HepG2 (cell line): ENCODE measurements around the gene PPIL6. TPM values are rescaled to one million over a fixed set of nuclear protein-coding genes. Genes with fewer than 3 reads are reported as not detected.

Source experiments
- ZFP62 ChIP-seq: sonication (generic); formaldehyde crosslinking; IDR thresholded peaks from 2 replicates; pipeline ENCODE4 v1.4.0; 2020; ENCODE audit warnings: missing genetic modification reagents
- ZNF563 ChIP-seq: sonication (generic); formaldehyde crosslinking; IDR thresholded peaks from 2 replicates; pipeline ENCODE4 v1.8.0; 2022; ENCODE audit warnings: mild to moderate bottlenecking, moderate library complexity, missing genetic modification reagents
- polyA plus RNA-seq, 8 experiments: library from polyadenylated mRNA; depleted of rRNA in 3 of 8; stranded (reverse) in 7 of 8; unstranded in 1 of 8; fragments of >200 nt; fragmentation: Illumina TruSeq in 4 of 8; extraction: Trizol in 4 of 8; gene quantifications; 2 replicates each; pipeline versions ENCODE4 v1.2.1 to v1.2.3, GENCODE V29; 2011 to 2016; ENCODE audit warnings: low read depth in 4 of 8, missing spikeins in 1 of 8, mixed read lengths in 1 of 8; ENCODE audit not compliant: insufficient read depth in 1 of 8
- total RNA-seq, 5 experiments: library from RNA; depleted of rRNA; stranded (reverse); fragments of >200 nt; fragmentation: Illumina TruSeq; extraction: Trizol; gene quantifications; 2 replicates each; pipeline ENCODE4 v1.2.3, GENCODE V29; 2016; ENCODE audit warnings: low read depth in 1 of 5
- TF ChIP-seq, protein P1 (sequence below): sonication (generic); formaldehyde crosslinking; IDR thresholded peaks from 2 replicates; pipeline ENCODE4 v1.4.0; 2020; ENCODE audit warnings: missing genetic modification reagents, borderline replicate concordance
- TF ChIP-seq, protein P2 (sequence below): sonication (generic); formaldehyde crosslinking; IDR thresholded peaks from 2 replicates; pipeline ENCODE4 v1.5.1; 2020; ENCODE audit warnings: missing genetic modification reagents, mild to moderate bottlenecking, borderline replicate concordance
- TF ChIP-seq, protein P3 (sequence below): sonication (generic); formaldehyde crosslinking; IDR thresholded peaks from 2 replicates; pipeline ENCODE4 v1.4.0; 2020; ENCODE audit warnings: mild to moderate bottlenecking, missing genetic modification reagents
- TF ChIP-seq, protein P4 (sequence below): IDR thresholded peaks from 2 replicates; pipeline ENCODE4 v1.6.1; 2016; ENCODE audit warnings: low read depth, control low read depth
- TF ChIP-seq, protein P5 (sequence below): sonication (generic); formaldehyde crosslinking; conservative IDR thresholded peaks from 2 replicates; pipeline ENCODE4 v1.8.0; 2022; ENCODE audit warnings: mild to moderate bottlenecking, moderate library complexity, missing genetic modification reagents
- TF ChIP-seq, protein P6 (sequence below): IDR thresholded peaks from 2 replicates; pipeline ENCODE4 v1.6.1; 2016; ENCODE audit warnings: control low read depth
- TF ChIP-seq, protein P7 (sequence below): sonication (generic); formaldehyde crosslinking; conservative IDR thresholded peaks from 2 replicates; pipeline ENCODE4 v1.8.0; 2022; ENCODE audit warnings: low read depth, missing genetic modification reagents
- TF ChIP-seq, protein P8 (sequence below): sonication (generic); formaldehyde crosslinking; IDR thresholded peaks from 2 replicates; pipeline ENCODE4 v1.9.0; 2021; ENCODE audit warnings: missing genetic modification reagents, borderline replicate concordance

The PPIL6 gene
- total and polyA plus RNA-seq, 2 of the 13 experiments (the other 11 are each of a cell fraction or from before 2014, with no cell fraction given): 0.22 to 0.46 TPM

DNA sequence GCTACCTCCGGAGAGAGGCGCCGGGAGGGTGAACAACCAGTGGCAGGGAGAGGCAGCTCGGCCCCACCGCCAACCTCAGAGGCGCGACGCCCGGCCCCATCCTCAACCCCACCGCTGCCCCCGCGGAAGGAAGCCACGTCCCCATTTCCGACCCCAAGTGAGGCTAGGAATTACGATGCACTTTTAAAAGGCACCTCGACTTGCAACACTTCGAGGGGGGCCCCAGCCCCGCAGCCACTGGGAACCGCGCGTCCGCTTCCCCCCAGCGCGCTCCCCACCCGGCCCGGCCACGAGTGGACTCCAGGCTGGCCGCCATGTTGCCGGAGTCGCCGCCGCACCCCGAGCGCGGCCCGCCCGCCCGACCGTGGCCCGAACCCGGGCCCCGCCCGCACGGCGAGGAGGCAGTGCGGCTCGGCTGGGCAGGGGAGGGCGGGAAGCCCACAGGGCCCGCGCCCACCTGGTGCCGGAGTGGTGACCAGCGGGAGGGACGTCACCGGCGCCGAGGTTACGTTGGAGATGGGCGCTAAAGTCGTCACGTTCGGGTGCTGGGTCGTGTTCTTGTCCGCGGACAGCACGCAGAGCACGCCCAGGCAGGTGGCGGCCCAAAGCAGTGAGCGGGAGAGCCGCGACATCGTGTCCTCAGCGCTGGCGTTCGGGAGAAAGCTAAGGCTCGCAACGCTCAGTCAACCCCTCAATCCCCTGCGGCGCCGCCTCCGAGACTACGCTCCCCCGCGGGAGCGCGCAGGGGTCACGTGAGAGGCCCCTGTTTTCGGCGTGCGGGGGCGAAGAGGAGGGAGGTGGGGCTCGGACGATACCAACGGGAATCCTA is 58.5 kb downstream of the PPIL6 start, which contains the start of gene CD164 (continued):
- TF ChIP-seq ZFP62 (no peak), ZNF563 (CRISPR knock-in tag) (peak; percentile 90)
- TF ChIP-seq, protein P1, sequence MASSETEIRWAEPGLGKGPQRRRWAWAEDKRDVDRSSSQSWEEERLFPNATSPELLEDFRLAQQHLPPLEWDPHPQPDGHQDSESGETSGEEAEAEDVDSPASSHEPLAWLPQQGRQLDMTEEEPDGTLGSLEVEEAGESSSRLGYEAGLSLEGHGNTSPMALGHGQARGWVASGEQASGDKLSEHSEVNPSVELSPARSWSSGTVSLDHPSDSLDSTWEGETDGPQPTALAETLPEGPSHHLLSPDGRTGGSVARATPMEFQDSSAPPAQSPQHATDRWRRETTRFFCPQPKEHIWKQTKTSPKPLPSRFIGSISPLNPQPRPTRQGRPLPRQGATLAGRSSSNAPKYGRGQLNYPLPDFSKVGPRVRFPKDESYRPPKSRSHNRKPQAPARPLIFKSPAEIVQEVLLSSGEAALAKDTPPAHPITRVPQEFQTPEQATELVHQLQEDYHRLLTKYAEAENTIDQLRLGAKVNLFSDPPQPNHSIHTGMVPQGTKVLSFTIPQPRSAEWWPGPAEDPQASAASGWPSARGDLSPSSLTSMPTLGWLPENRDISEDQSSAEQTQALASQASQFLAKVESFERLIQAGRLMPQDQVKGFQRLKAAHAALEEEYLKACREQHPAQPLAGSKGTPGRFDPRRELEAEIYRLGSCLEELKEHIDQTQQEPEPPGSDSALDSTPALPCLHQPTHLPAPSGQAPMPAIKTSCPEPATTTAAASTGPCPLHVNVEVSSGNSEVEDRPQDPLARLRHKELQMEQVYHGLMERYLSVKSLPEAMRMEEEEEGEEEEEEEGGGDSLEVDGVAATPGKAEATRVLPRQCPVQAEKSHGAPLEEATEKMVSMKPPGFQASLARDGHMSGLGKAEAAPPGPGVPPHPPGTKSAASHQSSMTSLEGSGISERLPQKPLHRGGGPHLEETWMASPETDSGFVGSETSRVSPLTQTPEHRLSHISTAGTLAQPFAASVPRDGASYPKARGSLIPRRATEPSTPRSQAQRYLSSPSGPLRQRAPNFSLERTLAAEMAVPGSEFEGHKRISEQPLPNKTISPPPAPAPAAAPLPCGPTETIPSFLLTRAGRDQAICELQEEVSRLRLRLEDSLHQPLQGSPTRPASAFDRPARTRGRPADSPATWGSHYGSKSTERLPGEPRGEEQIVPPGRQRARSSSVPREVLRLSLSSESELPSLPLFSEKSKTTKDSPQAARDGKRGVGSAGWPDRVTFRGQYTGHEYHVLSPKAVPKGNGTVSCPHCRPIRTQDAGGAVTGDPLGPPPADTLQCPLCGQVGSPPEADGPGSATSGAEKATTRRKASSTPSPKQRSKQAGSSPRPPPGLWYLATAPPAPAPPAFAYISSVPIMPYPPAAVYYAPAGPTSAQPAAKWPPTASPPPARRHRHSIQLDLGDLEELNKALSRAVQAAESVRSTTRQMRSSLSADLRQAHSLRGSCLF (CRISPR knock-in tag): no peak
- TF ChIP-seq, protein P2, sequence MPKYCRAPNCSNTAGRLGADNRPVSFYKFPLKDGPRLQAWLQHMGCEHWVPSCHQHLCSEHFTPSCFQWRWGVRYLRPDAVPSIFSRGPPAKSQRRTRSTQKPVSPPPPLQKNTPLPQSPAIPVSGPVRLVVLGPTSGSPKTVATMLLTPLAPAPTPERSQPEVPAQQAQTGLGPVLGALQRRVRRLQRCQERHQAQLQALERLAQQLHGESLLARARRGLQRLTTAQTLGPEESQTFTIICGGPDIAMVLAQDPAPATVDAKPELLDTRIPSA (CRISPR knock-in tag): no peak
- TF ChIP-seq, protein P3, sequence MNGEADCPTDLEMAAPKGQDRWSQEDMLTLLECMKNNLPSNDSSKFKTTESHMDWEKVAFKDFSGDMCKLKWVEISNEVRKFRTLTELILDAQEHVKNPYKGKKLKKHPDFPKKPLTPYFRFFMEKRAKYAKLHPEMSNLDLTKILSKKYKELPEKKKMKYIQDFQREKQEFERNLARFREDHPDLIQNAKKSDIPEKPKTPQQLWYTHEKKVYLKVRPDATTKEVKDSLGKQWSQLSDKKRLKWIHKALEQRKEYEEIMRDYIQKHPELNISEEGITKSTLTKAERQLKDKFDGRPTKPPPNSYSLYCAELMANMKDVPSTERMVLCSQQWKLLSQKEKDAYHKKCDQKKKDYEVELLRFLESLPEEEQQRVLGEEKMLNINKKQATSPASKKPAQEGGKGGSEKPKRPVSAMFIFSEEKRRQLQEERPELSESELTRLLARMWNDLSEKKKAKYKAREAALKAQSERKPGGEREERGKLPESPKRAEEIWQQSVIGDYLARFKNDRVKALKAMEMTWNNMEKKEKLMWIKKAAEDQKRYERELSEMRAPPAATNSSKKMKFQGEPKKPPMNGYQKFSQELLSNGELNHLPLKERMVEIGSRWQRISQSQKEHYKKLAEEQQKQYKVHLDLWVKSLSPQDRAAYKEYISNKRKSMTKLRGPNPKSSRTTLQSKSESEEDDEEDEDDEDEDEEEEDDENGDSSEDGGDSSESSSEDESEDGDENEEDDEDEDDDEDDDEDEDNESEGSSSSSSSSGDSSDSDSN (CRISPR knock-in tag): peak; percentile 80; the same call in 1 of the 2 replicates
- TF ChIP-seq, protein P4, sequence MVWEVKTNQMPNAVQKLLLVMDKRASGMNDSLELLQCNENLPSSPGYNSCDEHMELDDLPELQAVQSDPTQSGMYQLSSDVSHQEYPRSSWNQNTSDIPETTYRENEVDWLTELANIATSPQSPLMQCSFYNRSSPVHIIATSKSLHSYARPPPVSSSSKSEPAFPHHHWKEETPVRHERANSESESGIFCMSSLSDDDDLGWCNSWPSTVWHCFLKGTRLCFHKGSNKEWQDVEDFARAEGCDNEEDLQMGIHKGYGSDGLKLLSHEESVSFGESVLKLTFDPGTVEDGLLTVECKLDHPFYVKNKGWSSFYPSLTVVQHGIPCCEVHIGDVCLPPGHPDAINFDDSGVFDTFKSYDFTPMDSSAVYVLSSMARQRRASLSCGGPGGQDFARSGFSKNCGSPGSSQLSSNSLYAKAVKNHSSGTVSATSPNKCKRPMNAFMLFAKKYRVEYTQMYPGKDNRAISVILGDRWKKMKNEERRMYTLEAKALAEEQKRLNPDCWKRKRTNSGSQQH (CRISPR knock-in tag): peak; percentile 18; the same call in 1 of the 2 replicates
- TF ChIP-seq, protein P5, sequence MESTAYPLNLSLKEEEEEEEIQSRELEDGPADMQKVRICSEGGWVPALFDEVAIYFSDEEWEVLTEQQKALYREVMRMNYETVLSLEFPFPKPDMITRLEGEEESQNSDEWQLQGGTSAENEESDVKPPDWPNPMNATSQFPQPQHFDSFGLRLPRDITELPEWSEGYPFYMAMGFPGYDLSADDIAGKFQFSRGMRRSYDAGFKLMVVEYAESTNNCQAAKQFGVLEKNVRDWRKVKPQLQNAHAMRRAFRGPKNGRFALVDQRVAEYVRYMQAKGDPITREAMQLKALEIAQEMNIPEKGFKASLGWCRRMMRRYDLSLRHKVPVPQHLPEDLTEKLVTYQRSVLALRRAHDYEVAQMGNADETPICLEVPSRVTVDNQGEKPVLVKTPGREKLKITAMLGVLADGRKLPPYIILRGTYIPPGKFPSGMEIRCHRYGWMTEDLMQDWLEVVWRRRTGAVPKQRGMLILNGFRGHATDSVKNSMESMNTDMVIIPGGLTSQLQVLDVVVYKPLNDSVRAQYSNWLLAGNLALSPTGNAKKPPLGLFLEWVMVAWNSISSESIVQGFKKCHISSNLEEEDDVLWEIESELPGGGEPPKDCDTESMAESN (CRISPR knock-in tag): no peak
- TF ChIP-seq, protein P6, sequence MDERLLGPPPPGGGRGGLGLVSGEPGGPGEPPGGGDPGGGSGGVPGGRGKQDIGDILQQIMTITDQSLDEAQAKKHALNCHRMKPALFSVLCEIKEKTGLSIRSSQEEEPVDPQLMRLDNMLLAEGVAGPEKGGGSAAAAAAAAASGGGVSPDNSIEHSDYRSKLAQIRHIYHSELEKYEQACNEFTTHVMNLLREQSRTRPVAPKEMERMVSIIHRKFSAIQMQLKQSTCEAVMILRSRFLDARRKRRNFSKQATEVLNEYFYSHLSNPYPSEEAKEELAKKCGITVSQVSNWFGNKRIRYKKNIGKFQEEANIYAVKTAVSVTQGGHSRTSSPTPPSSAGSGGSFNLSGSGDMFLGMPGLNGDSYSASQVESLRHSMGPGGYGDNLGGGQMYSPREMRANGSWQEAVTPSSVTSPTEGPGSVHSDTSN (CRISPR knock-in tag): no peak
- TF ChIP-seq, protein P7, sequence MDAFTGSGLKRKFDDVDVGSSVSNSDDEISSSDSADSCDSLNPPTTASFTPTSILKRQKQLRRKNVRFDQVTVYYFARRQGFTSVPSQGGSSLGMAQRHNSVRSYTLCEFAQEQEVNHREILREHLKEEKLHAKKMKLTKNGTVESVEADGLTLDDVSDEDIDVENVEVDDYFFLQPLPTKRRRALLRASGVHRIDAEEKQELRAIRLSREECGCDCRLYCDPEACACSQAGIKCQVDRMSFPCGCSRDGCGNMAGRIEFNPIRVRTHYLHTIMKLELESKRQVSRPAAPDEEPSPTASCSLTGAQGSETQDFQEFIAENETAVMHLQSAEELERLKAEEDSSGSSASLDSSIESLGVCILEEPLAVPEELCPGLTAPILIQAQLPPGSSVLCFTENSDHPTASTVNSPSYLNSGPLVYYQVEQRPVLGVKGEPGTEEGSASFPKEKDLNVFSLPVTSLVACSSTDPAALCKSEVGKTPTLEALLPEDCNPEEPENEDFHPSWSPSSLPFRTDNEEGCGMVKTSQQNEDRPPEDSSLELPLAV (CRISPR knock-in tag): no peak
- TF ChIP-seq, protein P8, sequence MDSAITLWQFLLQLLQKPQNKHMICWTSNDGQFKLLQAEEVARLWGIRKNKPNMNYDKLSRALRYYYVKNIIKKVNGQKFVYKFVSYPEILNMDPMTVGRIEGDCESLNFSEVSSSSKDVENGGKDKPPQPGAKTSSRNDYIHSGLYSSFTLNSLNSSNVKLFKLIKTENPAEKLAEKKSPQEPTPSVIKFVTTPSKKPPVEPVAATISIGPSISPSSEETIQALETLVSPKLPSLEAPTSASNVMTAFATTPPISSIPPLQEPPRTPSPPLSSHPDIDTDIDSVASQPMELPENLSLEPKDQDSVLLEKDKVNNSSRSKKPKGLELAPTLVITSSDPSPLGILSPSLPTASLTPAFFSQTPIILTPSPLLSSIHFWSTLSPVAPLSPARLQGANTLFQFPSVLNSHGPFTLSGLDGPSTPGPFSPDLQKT (CRISPR knock-in tag): no peak
